Stromal cell of bone marrow (primary cell): ENCODE data around the gene ABCC11.

Experiments
- DNase-seq: peaks from one replicate; pipeline ENCODE4 v3.0.0-alpha.2; 2012; ENCODE audit warnings: low read depth

The ABCC11 gene

GRCh38 chr16:48129926-48130325 lies 117.4 kb downstream of the ABCC11 start:
- DNase-seq = no peak

GRCh38 chr16:48128769-48129168 lies 118.6 kb downstream of the ABCC11 start:
- DNase-seq = no peak

- peak; percentile 97 for DNase-seq
Observed at GRCh38 chr16:48126801-48127644, 120.3 kb downstream of the ABCC11 start.

DNA sequence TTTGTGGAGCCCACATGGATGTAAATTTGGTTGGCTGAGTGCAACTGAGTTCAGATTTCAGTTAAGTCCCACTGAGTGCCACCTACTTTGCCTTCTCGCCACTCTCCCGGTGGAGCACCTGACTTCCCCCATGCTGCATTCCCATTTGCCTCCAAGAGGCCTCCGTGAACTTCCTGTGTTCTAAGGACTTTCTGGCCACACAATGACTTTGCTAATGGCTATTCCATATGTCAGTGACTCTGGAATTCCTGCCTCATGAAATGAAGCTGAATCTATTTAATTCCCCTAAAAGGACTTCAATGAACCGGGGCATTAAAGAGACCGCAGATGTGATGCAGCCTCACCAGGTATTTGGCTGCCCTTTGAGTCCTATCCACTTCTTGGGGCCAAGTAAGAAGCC lies 121.5 kb downstream of the ABCC11 start:
- no peak for DNase-seq

DNA sequence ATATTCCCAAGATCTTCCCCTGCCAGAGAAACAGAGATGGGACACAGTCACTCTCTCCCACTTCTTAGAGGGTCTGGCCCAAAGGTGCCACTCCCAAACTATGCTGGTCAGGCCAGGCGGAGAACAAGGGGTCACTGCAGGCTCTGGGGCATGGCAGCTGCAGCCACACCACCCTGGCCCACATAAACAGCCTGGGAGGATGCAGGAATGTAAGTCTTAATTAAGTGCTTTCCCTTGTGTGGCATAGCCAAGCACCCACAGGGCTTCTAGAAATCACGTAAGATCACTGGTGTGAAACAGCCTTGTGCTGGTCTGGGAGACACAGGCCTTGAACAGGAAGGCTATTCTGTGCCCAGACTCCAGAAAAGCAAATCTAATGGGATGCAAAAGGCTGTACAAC lies 123.1 kb downstream of the ABCC11 start:
- no peak for DNase-seq

- DNase-seq = peak; percentile 98
Observed at GRCh38 chr16:48123104-48123788, 124.1 kb downstream of the ABCC11 start.

DNA sequence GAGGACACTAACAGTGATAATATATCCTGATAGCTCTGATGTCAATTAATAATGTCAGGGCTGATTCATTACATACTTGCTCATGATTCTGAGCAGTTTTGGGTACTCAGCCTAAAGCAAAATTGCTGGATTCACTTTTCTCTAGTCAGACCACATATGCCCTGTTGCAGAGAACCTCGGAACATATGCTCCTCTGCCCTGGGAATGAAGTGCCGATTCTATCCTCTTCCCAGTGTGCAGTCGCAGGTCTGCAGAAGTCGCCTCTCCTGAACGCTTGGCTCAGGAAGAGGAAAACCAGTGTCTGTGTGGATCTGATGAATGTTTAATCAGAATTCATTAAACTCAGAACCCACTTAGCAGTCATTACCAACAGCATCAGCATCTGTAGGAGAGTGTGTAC lies 126.1 kb downstream of the ABCC11 start:
- no peak for DNase-seq

- no peak for DNase-seq
Observed at GRCh38 chr16:48118841-48119240, 128.5 kb downstream of the ABCC11 start.

DNA sequence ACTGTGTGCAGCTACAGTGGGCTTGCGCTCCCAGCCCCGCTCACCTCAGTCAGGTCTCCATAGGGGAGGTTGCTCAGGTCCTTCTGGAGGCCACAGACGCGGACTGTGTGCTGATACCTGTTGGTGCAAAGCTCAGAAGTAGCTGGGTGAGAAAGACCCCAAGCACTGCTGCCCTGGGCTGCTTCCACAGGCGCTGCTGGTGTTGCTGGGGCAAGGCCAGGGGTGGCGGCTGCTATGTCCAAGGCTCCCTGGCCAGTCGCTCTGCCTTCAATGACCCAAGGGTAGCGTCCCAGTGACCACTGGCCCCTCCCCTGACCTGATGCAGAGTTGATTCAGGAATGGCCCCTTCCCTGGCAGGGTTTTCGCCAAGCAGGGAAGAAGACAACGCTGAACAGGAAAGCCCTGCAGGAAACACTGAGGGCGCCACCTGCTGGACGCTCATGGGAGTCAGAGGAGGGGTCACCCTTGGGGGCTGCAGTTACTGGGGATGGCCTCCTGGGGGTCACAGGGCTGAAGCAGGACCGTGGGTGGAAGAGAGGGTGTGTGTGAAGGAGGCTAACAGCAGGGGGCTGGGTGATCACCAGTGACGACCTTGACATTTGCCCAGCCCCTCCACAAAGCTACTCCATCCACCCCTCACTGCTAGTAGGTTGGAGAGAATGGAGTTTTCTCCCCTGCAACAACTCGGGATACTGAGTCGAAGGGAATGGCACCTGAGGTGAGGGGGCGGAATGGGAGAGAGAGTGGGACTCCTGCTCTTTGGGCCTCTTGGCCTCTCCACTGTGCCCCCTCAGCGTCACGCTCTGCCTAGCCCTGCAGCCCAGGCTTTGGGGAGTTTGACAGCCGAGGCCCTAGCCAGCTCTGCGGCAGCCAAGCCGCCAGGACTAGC lies 129.9 kb downstream of the ABCC11 start:
- no peak for DNase-seq
